Uterus (tissue), 4 donors: ENCODE results near the gene PCK1. TPM values are rescaled to one million over a fixed set of nuclear protein-coding genes. Genes with fewer than 3 reads are reported as not detected.

Source experiments
- DNase-seq, 2 donors: peaks; one replicate each; pipeline ENCODE4 v3.0.0-alpha.2; 2019 to 2020
- H3K27ac ChIP-seq, 2 donors: fragments of 200-600 bp; sonication (generic); 1 replicate in 1 of 2; 2 replicates in 1 of 2; pipeline ENCODE4 v1.5.1; 2016 to 2018
- H3K27me3 ChIP-seq, 2 donors: fragments of 200-600 bp; sonication (generic); one replicate each; pipeline ENCODE4 v1.5.1; 2018 to 2019; ENCODE audit warnings: control low read depth in 1 of 2
- H3K36me3 ChIP-seq, 2 donors: fragments of 200-600 bp; sonication (generic); one replicate each; pipeline ENCODE4 v1.5.1; 2019; ENCODE audit warnings: control low read depth in 1 of 2
- H3K4me1 ChIP-seq, 2 donors: fragments of 200-600 bp; sonication (generic); one replicate each; pipeline ENCODE4 v1.5.1; 2018 to 2019; ENCODE audit warnings: control low read depth in 1 of 2
- H3K4me3 ChIP-seq, 2 donors: fragments of 200-600 bp; sonication (generic); 1 replicate in 1 of 2; 2 replicates in 1 of 2; pipeline ENCODE4 v1.5.1; 2018 to 2019; ENCODE audit warnings: mild to moderate bottlenecking in 1 of 2
- H3K9me3 ChIP-seq, 2 donors: fragments of 200-600 bp; sonication (generic); one replicate each; pipeline ENCODE4 v1.5.1; 2019; ENCODE audit warnings: control low read depth in 1 of 2
- POLR2A ChIP-seq, 2 donors: fragments of 450-650 bp; IDR thresholded peaks; one replicate each; pipeline ENCODE4 v1.6.1; 2016; ENCODE audit warnings: antibody characterized with exemption in 2 of 2, mild to moderate bottlenecking in 1 of 2, moderate library complexity in 1 of 2
- intact Hi-C: fragments of 100-400 bp; cut with DNase I; formaldehyde crosslinking; loops from one replicate; pipeline ENCODE4 v1.15.1; 2023; ENCODE audit warnings: low total_unique reads
- total RNA-seq, 4 donors: library from RNA; depleted of rRNA in 3 of 4; stranded (reverse); fragments of >200 nt in 3 of 4; gene quantifications; one replicate each; pipeline versions ENCODE4 v1.1.0 to v1.2.4, GENCODE V29; 2014 to 2023
- TF ChIP-seq, protein P1 (sequence below), 4 experiments: fragments of 200-600 bp in 2 of 4; fragments of 450-650 bp in 2 of 4; sonication (generic) in 2 of 4; IDR thresholded peaks; one replicate each; pipeline ENCODE4 v1.5.1; 2016 to 2019; ENCODE audit warnings: antibody characterized with exemption in 4 of 4, mild to moderate bottlenecking in 2 of 4, moderate library complexity in 1 of 4
- donor health status: DM: yes; HTN: yes; CAD: no.

The PCK1 gene
- total RNA-seq, 4 donors from 2014 or later = 0.26 to 1.8 (median 1.4) TPM; not detected in 1

DNA sequence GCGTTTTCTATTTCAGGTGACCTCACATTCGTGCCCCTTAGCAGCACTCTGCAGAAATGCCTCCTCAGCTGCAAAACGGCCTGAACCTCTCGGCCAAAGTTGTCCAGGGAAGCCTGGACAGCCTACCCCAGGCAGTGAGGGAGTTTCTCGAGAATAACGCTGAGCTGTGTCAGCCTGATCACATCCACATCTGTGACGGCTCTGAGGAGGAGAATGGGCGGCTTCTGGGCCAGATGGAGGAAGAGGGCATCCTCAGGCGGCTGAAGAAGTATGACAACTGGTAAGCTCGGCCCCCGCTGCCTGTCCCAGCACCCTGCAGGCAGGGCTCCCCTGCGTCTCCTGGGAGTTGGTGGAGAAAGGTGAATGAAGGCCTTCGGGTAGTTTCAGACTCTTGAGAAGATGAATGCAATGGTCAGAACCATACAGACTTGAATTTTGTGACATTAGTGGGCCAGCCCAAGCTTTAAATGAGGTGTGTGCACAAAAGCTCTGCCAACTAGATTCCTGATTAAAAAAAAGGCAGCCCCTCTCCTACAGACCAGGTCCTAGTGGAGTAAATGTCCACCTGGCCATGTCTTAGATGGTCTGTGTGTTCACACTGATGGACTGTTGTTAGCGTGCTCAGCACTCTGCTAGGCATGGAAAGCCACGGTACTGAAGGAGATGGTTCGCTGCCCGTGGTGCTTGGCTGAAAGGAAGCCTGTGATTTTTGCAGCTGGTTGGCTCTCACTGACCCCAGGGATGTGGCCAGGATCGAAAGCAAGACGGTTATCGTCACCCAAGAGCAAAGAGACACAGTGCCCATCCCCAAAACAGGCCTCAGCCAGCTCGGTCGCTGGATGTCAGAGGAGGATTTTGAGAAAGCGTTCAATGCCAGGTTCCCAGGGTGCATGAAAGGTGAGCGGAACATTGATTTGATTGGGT lies 708 bp downstream of the PCK1 start:
- Histone ChIP-seq H3K27me3 (no peaks in the 10 kb centered on the region), H3K9me3 (no peaks in the 10 kb centered on the region), H3K4me1 (peaks cover 0 to 3% of the 10 kb centered on the region in 2 donors), H3K36me3 (no peaks in the 10 kb centered on the region), H3K27ac (no peak overlapping the region), H3K4me3 (no peak overlapping the region)
- DNase-seq = no peak
- TF ChIP-seq, protein P1, sequence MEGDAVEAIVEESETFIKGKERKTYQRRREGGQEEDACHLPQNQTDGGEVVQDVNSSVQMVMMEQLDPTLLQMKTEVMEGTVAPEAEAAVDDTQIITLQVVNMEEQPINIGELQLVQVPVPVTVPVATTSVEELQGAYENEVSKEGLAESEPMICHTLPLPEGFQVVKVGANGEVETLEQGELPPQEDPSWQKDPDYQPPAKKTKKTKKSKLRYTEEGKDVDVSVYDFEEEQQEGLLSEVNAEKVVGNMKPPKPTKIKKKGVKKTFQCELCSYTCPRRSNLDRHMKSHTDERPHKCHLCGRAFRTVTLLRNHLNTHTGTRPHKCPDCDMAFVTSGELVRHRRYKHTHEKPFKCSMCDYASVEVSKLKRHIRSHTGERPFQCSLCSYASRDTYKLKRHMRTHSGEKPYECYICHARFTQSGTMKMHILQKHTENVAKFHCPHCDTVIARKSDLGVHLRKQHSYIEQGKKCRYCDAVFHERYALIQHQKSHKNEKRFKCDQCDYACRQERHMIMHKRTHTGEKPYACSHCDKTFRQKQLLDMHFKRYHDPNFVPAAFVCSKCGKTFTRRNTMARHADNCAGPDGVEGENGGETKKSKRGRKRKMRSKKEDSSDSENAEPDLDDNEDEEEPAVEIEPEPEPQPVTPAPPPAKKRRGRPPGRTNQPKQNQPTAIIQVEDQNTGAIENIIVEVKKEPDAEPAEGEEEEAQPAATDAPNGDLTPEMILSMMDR (IDR thresholded peaks at IDR 0.05) = no peak
- no peak for TF ChIP-seq POLR2A (IDR thresholded peaks at IDR 0.05)
- intact Hi-C loops = no loop called here

DNA sequence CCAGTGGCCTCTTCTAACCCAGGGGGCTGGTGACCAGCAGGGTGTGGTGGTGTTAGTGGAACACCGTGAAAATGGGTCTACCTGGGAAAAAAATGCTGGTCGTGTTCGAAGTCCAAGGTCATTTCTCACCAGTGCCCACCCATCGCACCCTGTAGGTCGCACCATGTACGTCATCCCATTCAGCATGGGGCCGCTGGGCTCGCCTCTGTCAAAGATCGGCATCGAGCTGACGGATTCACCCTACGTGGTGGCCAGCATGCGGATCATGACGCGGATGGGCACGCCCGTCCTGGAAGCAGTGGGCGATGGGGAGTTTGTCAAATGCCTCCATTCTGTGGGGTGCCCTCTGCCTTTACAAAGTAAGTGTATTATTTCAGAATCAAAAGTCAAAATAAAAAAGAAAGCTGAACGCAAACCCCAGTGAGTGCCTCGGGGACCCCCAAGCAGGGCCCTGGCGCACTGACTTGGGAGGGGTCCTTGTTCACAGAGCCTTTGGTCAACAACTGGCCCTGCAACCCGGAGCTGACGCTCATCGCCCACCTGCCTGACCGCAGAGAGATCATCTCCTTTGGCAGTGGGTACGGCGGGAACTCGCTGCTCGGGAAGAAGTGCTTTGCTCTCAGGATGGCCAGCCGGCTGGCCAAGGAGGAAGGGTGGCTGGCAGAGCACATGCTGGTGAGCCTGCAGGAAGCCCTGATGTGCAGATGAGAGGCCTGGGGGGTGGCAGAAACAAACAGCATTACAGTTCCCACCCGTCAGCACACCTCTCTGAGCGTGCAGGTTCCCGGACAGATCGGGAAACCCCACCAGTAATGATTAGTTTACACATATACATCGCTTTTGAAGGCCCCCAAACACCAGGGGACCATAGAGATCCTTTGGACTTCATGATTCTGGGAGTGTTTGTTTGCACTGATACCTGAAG lies 1.9 kb downstream of the PCK1 start:
- Histone ChIP-seq H3K36me3 (no peaks in the 10 kb centered on the region), H3K9me3 (no peaks in the 10 kb centered on the region), H3K27ac (no peak overlapping the region), H3K4me3 (no peak overlapping the region), H3K4me1 (peaks cover 0 to 3% of the 10 kb centered on the region in 2 donors), H3K27me3 (no peaks in the 10 kb centered on the region)
- no peak for DNase-seq
- TF ChIP-seq POLR2A (IDR thresholded peaks at IDR 0.05) = no peak
- TF ChIP-seq, protein P1 (IDR thresholded peaks at IDR 0.05) = no peak
- intact Hi-C loops = no loop called here

DNA sequence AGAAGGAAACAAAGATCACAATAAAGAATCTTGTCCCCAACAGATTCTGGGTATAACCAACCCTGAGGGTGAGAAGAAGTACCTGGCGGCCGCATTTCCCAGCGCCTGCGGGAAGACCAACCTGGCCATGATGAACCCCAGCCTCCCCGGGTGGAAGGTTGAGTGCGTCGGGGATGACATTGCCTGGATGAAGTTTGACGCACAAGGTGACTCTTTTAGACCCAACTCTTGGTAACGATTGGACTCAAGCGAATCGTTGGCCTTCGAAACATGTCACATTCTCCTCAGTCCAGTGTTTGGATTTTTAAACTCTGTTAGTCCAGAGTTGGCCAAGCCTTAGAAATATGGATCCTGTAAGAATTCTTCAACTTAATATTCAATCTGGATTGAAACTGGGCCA lies 2.6 kb downstream of the PCK1 start:
- H3K4me3 ChIP-seq = no peak overlapping the region
- no peak overlapping the region for H3K27ac ChIP-seq
- no peak for TF ChIP-seq POLR2A (IDR thresholded peaks at IDR 0.05)
- TF ChIP-seq, protein P1 (IDR thresholded peaks at IDR 0.05) = no peak
- H3K4me1 ChIP-seq = peaks cover 0 to 3% of the 10 kb centered on the region in 2 donors
- no peak for DNase-seq
- intact Hi-C loops = no loop called here
- no peaks in the 10 kb centered on the region for H3K27me3 ChIP-seq
- H3K36me3 ChIP-seq = no peaks in the 10 kb centered on the region
- H3K9me3 ChIP-seq = no peaks in the 10 kb centered on the region

DNA sequence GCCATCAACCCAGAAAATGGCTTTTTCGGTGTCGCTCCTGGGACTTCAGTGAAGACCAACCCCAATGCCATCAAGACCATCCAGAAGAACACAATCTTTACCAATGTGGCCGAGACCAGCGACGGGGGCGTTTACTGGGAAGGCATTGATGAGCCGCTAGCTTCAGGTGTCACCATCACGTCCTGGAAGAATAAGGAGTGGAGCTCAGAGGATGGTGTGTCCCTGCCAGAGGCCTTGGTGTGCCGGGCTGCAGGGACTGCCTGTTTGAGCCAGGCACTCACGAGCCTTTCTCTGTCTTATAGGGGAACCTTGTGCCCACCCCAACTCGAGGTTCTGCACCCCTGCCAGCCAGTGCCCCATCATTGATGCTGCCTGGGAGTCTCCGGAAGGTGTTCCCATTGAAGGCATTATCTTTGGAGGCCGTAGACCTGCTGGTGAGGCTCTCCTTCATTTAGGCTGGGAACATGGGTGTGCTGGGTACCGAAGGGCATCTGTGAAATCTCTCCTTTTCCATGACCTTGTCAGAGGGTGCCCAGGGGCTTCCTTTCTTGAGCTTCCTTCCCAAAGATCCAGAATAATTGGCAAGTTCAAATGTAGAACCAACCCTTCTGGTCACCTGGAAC lies 3.4 kb downstream of the PCK1 start:
- no peak for DNase-seq

More for the DNA sequence above, 3.4 kb downstream of the PCK1 start:
- H3K27me3 ChIP-seq = no peaks in the 10 kb centered on the region
- no peak overlapping the region for H3K4me3 ChIP-seq
- no peak overlapping the region for H3K27ac ChIP-seq
- H3K4me1 ChIP-seq = peaks cover 0 to 3% of the 10 kb centered on the region in 2 donors
- H3K9me3 ChIP-seq = no peaks in the 10 kb centered on the region
- intact Hi-C loops = no loop called here
- H3K36me3 ChIP-seq = no peaks in the 10 kb centered on the region
- no peak for TF ChIP-seq POLR2A (IDR thresholded peaks at IDR 0.05)
- TF ChIP-seq, protein P1 (IDR thresholded peaks at IDR 0.05) = no peak
